C4-2B (cell line): Measurements from ENCODE around the gene XCL2.
"Not testable (repeated sequence)": the region's sequence is repeated elsewhere in the genome, so short reads cannot be mapped to it uniquely, and the experiment has no call there.

Source experiments
- H3K27ac ChIP-seq: fragments of 450-650 bp; 2 replicates; pipeline ENCODE4 v1.5.1; 2017
- ZFX ChIP-seq: fragments of 450-650 bp; IDR thresholded peaks from 2 replicates; pipeline ENCODE4 v1.6.1; 2017
- TF ChIP-seq, protein P1 (sequence below): fragments of 450-650 bp; conservative IDR thresholded peaks from 2 replicates; pipeline ENCODE4 v1.5.1; 2017; ENCODE audit warnings: mild to moderate bottlenecking

The XCL2 gene

GRCh38 chr1:168545678-168546552, 2.1 kb upstream of the XCL2 start:
- not testable (repeated sequence) for H3K27ac ChIP-seq
- TF ChIP-seq, protein P1, sequence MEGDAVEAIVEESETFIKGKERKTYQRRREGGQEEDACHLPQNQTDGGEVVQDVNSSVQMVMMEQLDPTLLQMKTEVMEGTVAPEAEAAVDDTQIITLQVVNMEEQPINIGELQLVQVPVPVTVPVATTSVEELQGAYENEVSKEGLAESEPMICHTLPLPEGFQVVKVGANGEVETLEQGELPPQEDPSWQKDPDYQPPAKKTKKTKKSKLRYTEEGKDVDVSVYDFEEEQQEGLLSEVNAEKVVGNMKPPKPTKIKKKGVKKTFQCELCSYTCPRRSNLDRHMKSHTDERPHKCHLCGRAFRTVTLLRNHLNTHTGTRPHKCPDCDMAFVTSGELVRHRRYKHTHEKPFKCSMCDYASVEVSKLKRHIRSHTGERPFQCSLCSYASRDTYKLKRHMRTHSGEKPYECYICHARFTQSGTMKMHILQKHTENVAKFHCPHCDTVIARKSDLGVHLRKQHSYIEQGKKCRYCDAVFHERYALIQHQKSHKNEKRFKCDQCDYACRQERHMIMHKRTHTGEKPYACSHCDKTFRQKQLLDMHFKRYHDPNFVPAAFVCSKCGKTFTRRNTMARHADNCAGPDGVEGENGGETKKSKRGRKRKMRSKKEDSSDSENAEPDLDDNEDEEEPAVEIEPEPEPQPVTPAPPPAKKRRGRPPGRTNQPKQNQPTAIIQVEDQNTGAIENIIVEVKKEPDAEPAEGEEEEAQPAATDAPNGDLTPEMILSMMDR, result peak; percentile 76

- not testable (repeated sequence) for H3K27ac ChIP-seq
Observed at GRCh38 chr1:168542978-168543377, 819 bp downstream of the XCL2 start.

DNA sequence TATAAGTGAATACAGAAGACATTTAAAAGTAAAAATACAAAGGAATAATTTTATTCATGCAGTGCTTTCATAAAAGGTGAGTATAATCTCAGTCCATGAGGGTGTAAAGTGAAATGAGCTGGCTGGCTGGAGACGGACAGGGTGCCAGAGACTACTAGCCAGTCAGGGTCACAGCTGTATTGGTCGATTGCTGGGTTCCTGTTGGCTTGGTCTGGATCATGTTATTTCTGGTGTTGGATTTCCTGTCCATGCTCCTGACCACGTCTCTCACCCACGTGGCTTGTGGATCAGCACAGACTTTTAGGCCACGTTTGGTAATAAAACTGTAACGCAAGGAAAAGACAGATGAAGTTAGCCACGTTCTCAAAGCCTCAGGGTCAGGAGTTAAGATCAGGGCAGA, 3.0 kb downstream of the XCL2 start:
- not testable (repeated sequence) for H3K27ac ChIP-seq

GRCh38 chr1:168535536-168535935, 8.3 kb downstream of the XCL2 start:
- no peak overlapping the region for H3K27ac ChIP-seq
- TF ChIP-seq, protein P1, result no peak
- TF ChIP-seq ZFX, result no peak

- TF ChIP-seq, protein P1, result no peak
- TF ChIP-seq ZFX, result no peak
- H3K27ac ChIP-seq, result no peak overlapping the region
Observed at GRCh38 chr1:168531615-168532345, 12.0 kb downstream of the XCL2 start.

- H3K27ac ChIP-seq, result no peak overlapping the region
- TF ChIP-seq, protein P1, result no peak
- TF ChIP-seq ZFX, result no peak
Observed at GRCh38 chr1:168529518-168529917, 14.3 kb downstream of the XCL2 start.

GRCh38 chr1:168521401-168522000, 22.3 kb downstream of the XCL2 start:
- no peak overlapping the region for H3K27ac ChIP-seq
- TF ChIP-seq, protein P1, result no peak

DNA sequence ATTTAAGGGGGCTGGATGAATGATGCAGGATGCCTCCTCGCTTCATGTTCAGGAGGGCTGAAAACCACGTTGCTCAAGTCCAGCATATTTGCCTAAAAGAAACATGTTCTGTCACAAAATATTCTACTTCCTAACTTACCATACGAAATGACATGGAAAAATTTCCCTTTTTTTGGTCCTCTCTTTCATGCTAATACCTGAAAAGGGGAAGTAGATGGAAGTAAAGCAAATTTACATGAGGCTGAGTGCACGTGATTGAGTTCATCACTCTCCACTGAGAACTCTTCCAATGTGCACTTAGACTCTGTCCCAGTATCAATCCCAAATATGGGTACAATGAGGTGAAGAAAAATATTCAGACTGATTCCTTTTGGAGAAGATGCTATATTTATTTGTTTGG, 23.0 kb downstream of the XCL2 start:
- TF ChIP-seq ZFX, result no peak
- H3K27ac ChIP-seq, result no peak overlapping the region
